Peyer's patch (tissue), 4 donors: ENCODE data around the gene TMBIM1.

ENCODE experiments used
- CTCF ChIP-seq, 6 experiments: fragments of 450-650 bp in 4 of 6; fragments of 200-600 bp in 2 of 6; sonication (generic) in 1 of 6; IDR thresholded peaks; one replicate each; pipeline ENCODE4 v1.5.1; 2017 to 2019; ENCODE audit warnings: antibody characterized with exemption in 6 of 6, mild to moderate bottlenecking in 3 of 6, moderate library complexity in 1 of 6
- POLR2A ChIP-seq, 2 donors: fragments of 450-650 bp; IDR thresholded peaks; one replicate each; pipeline ENCODE4 v1.5.1; 2017; ENCODE audit warnings: antibody characterized with exemption in 2 of 2, mild to moderate bottlenecking in 2 of 2, moderate library complexity in 2 of 2

GRCh38 chr2:218226903-218227302 lies 65.4 kb downstream of the TMBIM1 start:
- TF ChIP-seq CTCF (IDR thresholded peaks at IDR 0.05) = no peak
- no peak for TF ChIP-seq POLR2A (IDR thresholded peaks at IDR 0.05)
